HepG2 (cell line): ENCODE measurements around the gene ANKRD17.

ENCODE experiments used
- ZNF121 ChIP-seq: sonication (generic); formaldehyde crosslinking; IDR thresholded peaks from 2 replicates; pipeline ENCODE4 v1.5.0; 2020; ENCODE audit warnings: mild to moderate bottlenecking, missing genetic modification reagents
- ZNF280D ChIP-seq: sonication (generic); formaldehyde crosslinking; IDR thresholded peaks from 2 replicates; pipeline ENCODE4 v1.5.1; 2020; ENCODE audit warnings: mild to moderate bottlenecking, missing genetic modification reagents

GRCh38 chr4:73281396-73281795 is 22.8 kb upstream of the ANKRD17 start:
- TF ChIP-seq ZNF280D (CRISPR knock-in tag) (no peak), ZNF121 (CRISPR knock-in tag) (no peak)
